DMS153 (cell line): ENCODE measurements around the gene NOD2.

Source experiments
- DNase-seq: peaks from one replicate; lab custom pipeline; 2025; lab: John Stamatoyannopoulos, UW

NOD2 gene

DNA sequence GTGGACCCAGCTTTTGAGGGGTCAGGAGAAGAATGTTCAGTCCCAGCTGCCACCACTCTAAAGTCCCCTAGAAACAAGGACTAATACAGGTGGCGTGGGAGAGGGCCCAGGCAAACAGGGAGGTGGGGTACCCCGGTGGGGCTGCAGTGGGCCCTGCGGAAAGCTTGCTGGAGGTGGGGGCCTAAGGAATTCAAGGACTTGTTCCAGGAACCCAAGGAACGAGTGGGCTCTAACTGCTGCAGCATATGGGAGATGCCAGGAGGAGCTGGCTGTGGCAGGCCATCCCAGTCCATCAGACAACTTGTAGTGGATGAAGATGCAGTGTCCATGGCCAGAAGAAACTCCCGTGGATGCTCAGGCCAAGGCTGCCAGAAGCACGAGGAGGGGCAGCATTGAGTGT, 22.9 kb upstream of the NOD2 start:
- DNase-seq: no peak

DNA sequence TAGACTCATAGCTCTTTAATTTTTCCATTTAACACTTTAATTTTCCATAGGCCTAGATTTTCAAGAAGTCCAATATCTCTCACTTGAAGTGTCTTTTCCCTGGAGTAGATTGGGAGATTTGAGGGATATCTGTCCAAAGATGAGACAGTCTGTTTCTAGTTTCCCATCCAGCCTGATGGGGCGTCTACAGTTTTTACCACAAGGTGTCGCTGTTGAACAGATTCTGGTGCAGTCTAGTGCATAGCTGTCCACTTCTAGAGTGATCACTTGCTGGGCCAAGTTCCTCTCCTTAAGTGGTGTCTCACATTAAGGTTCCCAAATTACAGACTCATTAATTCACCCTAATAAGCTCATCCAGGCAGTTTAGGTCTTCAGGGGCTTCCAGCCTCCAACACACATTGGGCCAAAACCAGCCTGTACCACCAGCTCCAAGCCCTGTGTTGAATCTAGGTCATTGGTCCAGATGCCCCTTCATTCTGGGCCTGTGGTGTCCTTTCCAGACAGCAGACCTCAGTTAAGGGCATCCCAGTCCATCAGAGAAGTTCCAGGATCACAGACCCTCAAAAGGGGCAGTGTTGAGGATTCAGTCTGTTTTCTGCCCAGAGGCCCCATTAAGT, 21.7 kb upstream of the NOD2 start:
- DNase-seq: no peak

- DNase-seq: no peak
Observed at GRCh38 chr16:50673496-50674275, 19.7 kb upstream of the NOD2 start.

DNA sequence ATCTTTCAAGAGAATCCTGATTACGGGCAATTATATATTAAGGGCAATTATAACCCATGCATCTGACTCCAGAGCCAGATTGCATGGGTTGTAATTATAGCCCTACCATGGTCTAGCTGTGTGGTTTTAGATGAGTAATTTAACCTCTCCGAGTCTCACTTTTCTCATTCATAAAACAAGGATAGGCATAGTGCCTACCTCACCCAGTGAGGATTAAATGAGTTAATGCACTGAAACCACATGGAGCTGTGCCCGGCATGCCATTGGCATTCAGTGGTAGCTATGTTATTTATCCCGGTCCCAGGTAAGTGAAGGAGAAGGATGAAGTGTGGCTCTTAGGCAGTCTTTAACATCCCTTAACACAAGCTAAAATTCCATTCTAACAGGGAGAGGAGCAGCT, 18.6 kb upstream of the NOD2 start:
- no peak for DNase-seq

- no peak for DNase-seq
Observed at GRCh38 chr16:50675686-50676610, 17.5 kb upstream of the NOD2 start.

- DNase-seq: no peak
Observed at GRCh38 chr16:50676684-50677225, 16.7 kb upstream of the NOD2 start.

- no peak for DNase-seq
Observed at GRCh38 chr16:50677351-50677750, 16.1 kb upstream of the NOD2 start.

DNA sequence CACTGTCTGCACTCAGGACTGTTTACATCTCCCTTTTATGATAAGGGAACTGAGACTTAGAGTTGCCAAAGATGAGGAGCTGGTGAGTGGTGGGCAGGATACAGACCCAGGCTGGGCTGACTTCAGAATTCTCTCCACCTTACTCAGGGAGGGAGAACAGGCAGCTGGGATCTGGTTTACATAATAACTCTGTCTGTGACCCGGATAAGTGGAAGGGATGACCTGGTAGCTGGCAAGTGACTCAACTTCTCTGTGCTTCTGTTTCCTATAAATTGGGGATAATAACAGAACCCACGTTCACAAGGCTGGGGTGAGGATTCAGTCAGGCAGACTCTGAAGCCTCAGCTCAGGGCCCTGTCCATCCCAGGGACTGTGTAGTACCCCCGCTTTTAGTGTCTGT, 14.9 kb upstream of the NOD2 start:
- no peak for DNase-seq

DNA sequence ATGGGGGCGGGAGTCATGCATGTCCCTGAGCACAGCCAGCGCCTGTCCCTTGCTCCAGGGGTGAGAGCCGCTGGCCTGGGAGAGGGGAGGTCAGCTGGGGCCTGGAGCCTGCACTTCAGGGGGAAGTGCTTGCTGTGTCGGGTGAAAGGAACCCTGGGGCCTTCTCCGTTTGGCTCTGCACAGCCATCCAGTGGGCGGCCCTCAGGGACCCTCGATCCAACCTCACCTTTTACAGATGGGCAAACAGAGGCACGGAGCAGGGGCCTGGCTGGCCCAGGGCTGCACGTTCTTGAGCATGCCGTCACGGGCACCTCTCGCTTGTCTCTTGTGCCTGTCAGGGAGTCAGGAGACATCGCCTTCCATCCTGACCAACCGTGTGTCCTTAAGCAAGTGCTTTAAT, 14.1 kb upstream of the NOD2 start:
- DNase-seq: no peak

DNA sequence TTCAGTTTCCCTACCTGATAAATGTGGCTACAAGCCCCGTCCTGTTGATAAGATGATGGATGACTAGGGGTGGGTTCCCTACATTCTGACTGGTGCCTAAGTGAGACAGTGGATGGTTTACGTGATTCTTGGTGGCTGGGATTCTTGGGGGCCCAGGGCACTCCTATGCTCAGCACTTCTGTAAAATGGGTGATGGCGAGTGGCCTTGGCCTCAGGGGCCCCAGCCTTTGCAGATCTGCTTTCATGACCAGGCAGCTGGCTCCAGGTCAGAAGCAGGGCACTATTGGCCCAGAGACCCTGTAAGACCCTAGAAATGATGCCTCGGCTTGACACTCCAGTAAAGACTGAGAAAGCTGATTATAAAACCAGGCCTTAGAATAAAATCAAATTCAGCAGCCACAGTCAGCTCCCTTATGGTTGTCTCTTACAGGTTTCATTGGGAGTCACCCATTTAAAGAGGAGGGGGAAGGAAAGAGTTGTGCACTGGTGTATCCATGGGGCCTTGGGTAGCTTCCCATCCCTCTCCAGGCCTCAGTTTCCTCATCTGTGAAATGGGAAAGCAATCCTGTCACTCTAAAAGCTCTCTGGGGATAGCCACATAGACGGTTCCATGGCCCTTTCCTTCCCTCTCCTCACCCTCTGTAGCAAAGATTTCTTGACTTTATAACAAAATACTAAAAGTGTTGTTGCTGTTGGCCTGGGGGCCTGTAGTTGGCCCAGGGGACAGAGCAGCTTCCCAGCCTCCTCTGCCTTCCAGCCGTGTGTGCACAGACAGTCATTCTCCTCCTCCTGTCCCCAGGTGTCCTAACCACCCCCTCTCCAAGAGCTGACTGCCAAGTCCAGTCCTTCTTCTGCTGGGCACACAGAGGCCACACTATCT, 13.5 kb upstream of the NOD2 start:
- DNase-seq: no peak

DNA sequence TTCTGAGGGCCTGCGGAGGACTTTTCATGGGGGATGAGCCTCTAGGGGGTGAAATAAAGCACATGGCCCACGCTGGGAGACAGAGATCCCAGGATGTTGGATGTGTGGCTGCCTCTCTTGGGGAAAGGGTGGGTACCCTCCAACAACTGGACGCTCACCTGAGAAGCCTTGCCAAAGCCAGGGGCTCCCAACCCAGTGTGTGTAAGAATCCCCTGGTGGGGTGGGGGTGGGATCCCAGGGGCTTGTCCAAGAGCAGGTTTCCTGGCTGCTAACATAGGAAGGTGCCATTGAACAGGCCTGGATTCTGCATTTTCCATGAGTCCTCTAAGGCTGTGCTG, 12.9 kb upstream of the NOD2 start:
- no peak for DNase-seq

- DNase-seq: no peak
Observed at GRCh38 chr16:50681021-50681885, 12.2 kb upstream of the NOD2 start, which contains the start of gene SNX20. TSS of gene SNX20 (minus strand) at chr16:50681312. CDS start at chr16:50677526, 3,786 bp downstream.

DNA sequence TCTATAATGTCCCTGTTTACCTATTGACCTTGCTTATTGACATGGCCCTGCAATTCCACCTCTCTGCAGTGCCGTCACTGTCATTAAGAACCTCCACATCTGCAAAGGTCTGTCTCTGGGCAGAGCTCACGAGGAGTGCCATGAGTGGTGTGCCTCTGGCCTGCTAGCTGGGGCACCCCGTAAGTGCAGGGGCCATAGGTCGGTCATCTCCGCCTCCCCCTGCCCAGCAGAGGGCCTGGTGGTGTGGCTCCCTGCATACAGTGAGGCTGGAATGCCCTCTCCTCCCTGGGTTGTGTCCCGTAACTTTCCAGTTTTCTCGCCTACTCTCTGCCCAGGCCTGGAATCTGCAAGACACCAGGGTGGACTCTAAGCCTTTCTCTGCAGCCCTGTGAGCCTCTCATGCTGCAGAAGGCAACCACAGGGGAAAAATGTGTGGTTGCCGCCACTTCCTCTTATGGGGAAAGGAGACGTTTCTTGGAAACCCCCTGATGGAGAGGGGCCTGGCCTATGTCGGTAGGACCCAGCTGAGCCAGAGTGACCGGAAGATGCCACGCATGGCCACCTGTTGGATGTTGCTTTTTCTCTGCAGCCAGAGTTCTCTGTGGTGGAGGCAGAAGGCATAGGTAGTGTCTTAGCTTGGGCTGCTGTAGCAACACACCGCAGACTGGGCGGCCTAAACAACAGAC, 9.6 kb upstream of the NOD2 start:
- DNase-seq: no peak

- DNase-seq: no peak
Observed at GRCh38 chr16:50684823-50685461, 8.5 kb upstream of the NOD2 start.

DNA sequence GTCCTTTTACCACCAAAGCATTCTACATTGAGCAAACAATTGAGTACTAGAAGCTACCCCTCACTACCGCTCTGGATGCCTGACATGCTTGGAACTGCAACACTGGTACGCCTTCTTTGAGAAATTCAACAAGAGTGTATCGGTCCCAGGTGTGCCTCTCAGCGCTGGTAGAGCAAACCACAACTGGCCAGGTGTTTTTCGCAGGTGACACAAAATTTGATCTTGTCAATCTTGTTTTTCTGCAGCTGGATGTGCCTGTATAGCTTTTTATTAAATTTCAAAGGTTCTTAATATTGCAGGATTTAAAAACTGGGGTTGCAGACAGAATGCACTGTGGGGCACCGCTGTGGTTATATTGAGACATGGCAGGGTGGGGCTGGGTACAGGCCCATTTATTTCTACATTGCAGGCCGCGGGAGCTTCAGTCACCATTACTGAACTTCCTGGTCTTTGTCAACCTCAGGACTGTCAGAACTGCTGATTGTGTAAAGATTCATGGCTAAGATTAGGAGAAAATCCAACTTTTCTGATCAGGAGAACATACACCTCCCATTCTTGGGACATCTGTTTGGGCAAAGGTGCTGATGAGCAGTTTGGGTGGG, 7.8 kb upstream of the NOD2 start:
- no peak for DNase-seq

DNA sequence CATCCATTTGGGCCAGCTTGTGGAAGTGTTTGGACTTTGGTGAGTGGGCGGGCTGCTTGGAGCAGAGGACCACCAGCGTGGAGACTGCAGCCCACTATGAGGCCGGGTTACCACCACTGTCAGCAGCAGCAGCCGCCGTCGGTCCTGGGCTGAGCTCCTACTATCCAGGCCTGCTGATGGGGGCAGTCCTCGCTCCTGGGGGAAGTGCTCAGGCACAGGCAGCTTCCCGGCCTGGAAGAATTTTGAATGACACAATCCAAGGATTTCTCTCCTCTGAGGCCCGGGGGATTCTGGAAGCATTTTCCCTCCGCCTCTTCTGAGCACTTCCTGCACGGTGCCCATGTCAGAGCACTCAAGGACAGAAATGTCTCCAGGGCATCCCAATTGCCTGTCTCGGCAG, 5.3 kb upstream of the NOD2 start:
- DNase-seq: no peak

- DNase-seq: no peak
Observed at GRCh38 chr16:50688867-50689266, 4.5 kb upstream of the NOD2 start.

DNA sequence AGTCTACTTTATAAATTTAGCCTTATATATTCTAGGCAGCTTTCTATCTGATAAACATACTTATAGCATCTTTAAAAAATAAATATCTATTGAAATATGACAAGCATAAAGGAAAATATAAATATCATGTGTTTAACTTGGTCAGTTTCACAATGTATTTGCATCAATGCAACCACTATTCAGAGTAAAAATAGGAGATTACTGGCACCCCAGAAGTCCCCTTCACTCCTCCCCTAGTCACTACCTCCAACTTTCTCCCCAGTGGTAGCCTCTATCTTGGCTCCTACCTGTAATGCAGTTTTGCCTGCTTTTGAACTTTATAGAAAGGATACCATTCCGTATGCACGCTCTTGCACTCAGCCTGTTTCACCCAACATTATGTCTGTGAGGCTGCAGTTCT, 3.2 kb upstream of the NOD2 start:
- DNase-seq: no peak

DNA sequence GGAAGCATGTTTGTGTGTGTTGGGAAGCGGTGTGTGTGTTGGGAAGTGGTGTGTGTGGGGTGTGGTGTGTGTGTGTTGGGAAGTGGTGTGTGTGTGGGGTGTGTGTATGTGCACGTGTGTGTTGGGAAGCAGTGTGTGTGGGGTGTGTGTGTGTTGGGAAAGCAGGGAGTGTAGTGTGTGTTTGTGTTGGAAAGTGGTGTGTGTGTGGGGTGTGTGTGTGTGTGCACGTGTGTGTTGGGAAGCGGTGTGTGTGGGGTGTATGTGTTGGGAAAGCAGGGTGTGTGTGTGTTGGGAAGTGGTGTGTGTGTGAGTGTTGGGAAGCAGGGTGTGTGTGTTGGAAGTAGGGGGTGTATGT, 785 bp upstream of the NOD2 start:
- DNase-seq: no peak
